ENCODE measurements around the gene ITPRIP.
A peak's percentile ranks its signal among the peaks of the same experiment; 100 is the strongest.

Gene ITPRIP

GRCh38 chr10:104337985-104338735 lies at the start of gene ITPRIP:
TSS of gene ITPRIP (minus strand) at chr10:104338465. CDS start at chr10:104316051, 22,414 bp downstream.
- H3K27ac ChIP-seq (ENCODE audit: low read length), result no peak within 1 kb of the TSS
- peak within 1 kb of the TSS; percentile 77 for H3K4me3 ChIP-seq (ENCODE audit: low read length)
- peaks cover 9% of the 10 kb centered on the region; the same call in 1 of the 2 replicates for H3K4me1 ChIP-seq (ENCODE audit: control insufficient read depth, insufficient read depth, low read length)

GRCh38 chr10:104387130-104387888 lies 49.0 kb upstream of the ITPRIP start:
- 100% methylated on average over 1 of the region's 6 CpGs for WGBS (ENCODE audit: insufficient coverage, insufficient read length)
- H3K9me3 ChIP-seq (ENCODE audit: control insufficient read depth, insufficient read depth, low read length), result no peaks in the 10 kb centered on the region
- no peaks in the 10 kb centered on the region; the same call in 1 of the 2 replicates for H3K4me1 ChIP-seq (ENCODE audit: control insufficient read depth, insufficient read depth, low read length)
- H3K4me3 ChIP-seq (ENCODE audit: low read length), result no peak overlapping the region
- H3K27ac ChIP-seq (ENCODE audit: low read length), result no peak overlapping the region
- no peaks in the 10 kb centered on the region for H3K36me3 ChIP-seq (ENCODE audit: control insufficient read depth, insufficient read depth, low read length)
- H3K27me3 ChIP-seq (ENCODE audit: control insufficient read depth, insufficient read depth, low read length), result no peaks in the 10 kb centered on the region
- no peak for DNase-seq (ENCODE audit: low read depth, low spot score)

More at GRCh38 chr10:104337985-104338735, at the start of gene ITPRIP:
- Histone ChIP-seq H3K9me3 (ENCODE audit: control insufficient read depth, insufficient read depth, low read length) (no peaks in the 10 kb centered on the region), H3K36me3 (ENCODE audit: control insufficient read depth, insufficient read depth, low read length) (no peaks in the 10 kb centered on the region), H3K27me3 (ENCODE audit: control insufficient read depth, insufficient read depth, low read length) (no peaks in the 10 kb centered on the region)
- DNase-seq (ENCODE audit: low read depth, low spot score), result no peak
- no CpG with 5 or more reads among the region's 70 CpGs for WGBS (ENCODE audit: insufficient coverage, insufficient read length)

GRCh38 chr10:104380336-104380735 lies 42.1 kb upstream of the ITPRIP start:
- Histone ChIP-seq H3K9me3 (ENCODE audit: control insufficient read depth, insufficient read depth, low read length) (no peaks in the 10 kb centered on the region), H3K27me3 (ENCODE audit: control insufficient read depth, insufficient read depth, low read length) (no peaks in the 10 kb centered on the region), H3K4me3 (ENCODE audit: low read length) (no peak overlapping the region), H3K27ac (ENCODE audit: low read length) (no peak overlapping the region), H3K4me1 (ENCODE audit: control insufficient read depth, insufficient read depth, low read length) (no peaks in the 10 kb centered on the region; the same call in 1 of the 2 replicates), H3K36me3 (ENCODE audit: control insufficient read depth, insufficient read depth, low read length) (no peaks in the 10 kb centered on the region)
- DNase-seq (ENCODE audit: low read depth, low spot score), result no peak
- no CpG with 5 or more reads among the region's 4 CpGs for WGBS (ENCODE audit: insufficient coverage, insufficient read length)

GRCh38 chr10:104376784-104377300 lies 38.6 kb upstream of the ITPRIP start:
- H3K9me3 ChIP-seq (ENCODE audit: control insufficient read depth, insufficient read depth, low read length), result no peaks in the 10 kb centered on the region
- no CpG with 5 or more reads among the region's 4 CpGs for WGBS (ENCODE audit: insufficient coverage, insufficient read length)
- H3K4me1 ChIP-seq (ENCODE audit: control insufficient read depth, insufficient read depth, low read length), result no peaks in the 10 kb centered on the region
- no peaks in the 10 kb centered on the region for H3K27me3 ChIP-seq (ENCODE audit: control insufficient read depth, insufficient read depth, low read length)
- H3K4me3 ChIP-seq (ENCODE audit: low read length), result no peak overlapping the region
- no peaks in the 10 kb centered on the region for H3K36me3 ChIP-seq (ENCODE audit: control insufficient read depth, insufficient read depth, low read length)
- no peak for DNase-seq (ENCODE audit: low read depth, low spot score)
- no peak overlapping the region for H3K27ac ChIP-seq (ENCODE audit: low read length)

GRCh38 chr10:104374591-104374990 lies 36.3 kb upstream of the ITPRIP start:
- no CpG with 5 or more reads among the region's 1 CpG for WGBS (ENCODE audit: insufficient coverage, insufficient read length)
- DNase-seq (ENCODE audit: low read depth, low spot score), result no peak
- Histone ChIP-seq H3K36me3 (ENCODE audit: control insufficient read depth, insufficient read depth, low read length) (no peaks in the 10 kb centered on the region), H3K4me3 (ENCODE audit: low read length) (no peak overlapping the region), H3K4me1 (ENCODE audit: control insufficient read depth, insufficient read depth, low read length) (no peaks in the 10 kb centered on the region), H3K9me3 (ENCODE audit: control insufficient read depth, insufficient read depth, low read length) (no peaks in the 10 kb centered on the region), H3K27me3 (ENCODE audit: control insufficient read depth, insufficient read depth, low read length) (no peaks in the 10 kb centered on the region; the same call in 1 of the 2 replicates), H3K27ac (ENCODE audit: low read length) (no peak overlapping the region)

GRCh38 chr10:104371753-104372152 lies 33.5 kb upstream of the ITPRIP start:
- no peak overlapping the region for H3K4me3 ChIP-seq (ENCODE audit: low read length)
- no peaks in the 10 kb centered on the region; the same call in 1 of the 2 replicates for H3K27me3 ChIP-seq (ENCODE audit: control insufficient read depth, insufficient read depth, low read length)
- no peak for DNase-seq (ENCODE audit: low read depth, low spot score)
- H3K27ac ChIP-seq (ENCODE audit: low read length), result no peak overlapping the region
- H3K9me3 ChIP-seq (ENCODE audit: control insufficient read depth, insufficient read depth, low read length), result no peaks in the 10 kb centered on the region
- no peaks in the 10 kb centered on the region for H3K4me1 ChIP-seq (ENCODE audit: control insufficient read depth, insufficient read depth, low read length)
- H3K36me3 ChIP-seq (ENCODE audit: control insufficient read depth, insufficient read depth, low read length), result no peaks in the 10 kb centered on the region
- WGBS (ENCODE audit: insufficient coverage, insufficient read length), result no CpG with 5 or more reads among the region's 6 CpGs

- Histone ChIP-seq H3K36me3 (ENCODE audit: control insufficient read depth, insufficient read depth, low read length) (no peaks in the 10 kb centered on the region), H3K9me3 (ENCODE audit: control insufficient read depth, insufficient read depth, low read length) (no peaks in the 10 kb centered on the region), H3K4me3 (ENCODE audit: low read length) (no peak overlapping the region), H3K4me1 (ENCODE audit: control insufficient read depth, insufficient read depth, low read length) (no peaks in the 10 kb centered on the region), H3K27me3 (ENCODE audit: control insufficient read depth, insufficient read depth, low read length) (no peaks in the 10 kb centered on the region; the same call in 1 of the 2 replicates), H3K27ac (ENCODE audit: low read length) (no peak overlapping the region)
- no peak for DNase-seq (ENCODE audit: low read depth, low spot score)
- WGBS (ENCODE audit: insufficient coverage, insufficient read length), result no CpG with 5 or more reads among the region's 2 CpGs
Observed at GRCh38 chr10:104368381-104368780, 30.1 kb upstream of the ITPRIP start.

GRCh38 chr10:104367904-104368303 lies 29.6 kb upstream of the ITPRIP start:
- Histone ChIP-seq H3K36me3 (ENCODE audit: control insufficient read depth, insufficient read depth, low read length) (no peaks in the 10 kb centered on the region), H3K4me1 (ENCODE audit: control insufficient read depth, insufficient read depth, low read length) (no peaks in the 10 kb centered on the region), H3K27me3 (ENCODE audit: control insufficient read depth, insufficient read depth, low read length) (no peaks in the 10 kb centered on the region; the same call in 1 of the 2 replicates), H3K4me3 (ENCODE audit: low read length) (no peak overlapping the region), H3K9me3 (ENCODE audit: control insufficient read depth, insufficient read depth, low read length) (no peaks in the 10 kb centered on the region), H3K27ac (ENCODE audit: low read length) (no peak overlapping the region)
- no CpG with 5 or more reads among the region's 8 CpGs for WGBS (ENCODE audit: insufficient coverage, insufficient read length)
- DNase-seq (ENCODE audit: low read depth, low spot score), result no peak

GRCh38 chr10:104359811-104360210 lies 21.5 kb upstream of the ITPRIP start:
- Histone ChIP-seq H3K27ac (ENCODE audit: low read length) (no peak overlapping the region), H3K36me3 (ENCODE audit: control insufficient read depth, insufficient read depth, low read length) (no peaks in the 10 kb centered on the region), H3K4me3 (ENCODE audit: low read length) (no peak overlapping the region), H3K27me3 (ENCODE audit: control insufficient read depth, insufficient read depth, low read length) (no peaks in the 10 kb centered on the region; the same call in 1 of the 2 replicates), H3K9me3 (ENCODE audit: control insufficient read depth, insufficient read depth, low read length) (no peaks in the 10 kb centered on the region), H3K4me1 (ENCODE audit: control insufficient read depth, insufficient read depth, low read length) (no peaks in the 10 kb centered on the region)
- no peak for DNase-seq (ENCODE audit: low read depth, low spot score)
- no CpG with 5 or more reads among the region's 2 CpGs for WGBS (ENCODE audit: insufficient coverage, insufficient read length)

GRCh38 chr10:104353325-104354048 lies 15.2 kb upstream of the ITPRIP start, which contains the start of gene CFAP58:
TSS of gene CFAP58 (plus strand) at chr10:104353833. CDS start at chr10:104353898, 65 bp downstream.
- Histone ChIP-seq H3K4me1 (ENCODE audit: control insufficient read depth, insufficient read depth, low read length) (peaks cover 2% of the 10 kb centered on the region; the same call in 1 of the 2 replicates), H3K27ac (ENCODE audit: low read length) (no peak within 1 kb of the TSS), H3K4me3 (ENCODE audit: low read length) (peak within 1 kb of the TSS; percentile 16; the same call in 1 of the 2 replicates), H3K27me3 (ENCODE audit: control insufficient read depth, insufficient read depth, low read length) (peaks cover 5% of the 10 kb centered on the region; the same call in 1 of the 2 replicates), H3K9me3 (ENCODE audit: control insufficient read depth, insufficient read depth, low read length) (no peaks in the 10 kb centered on the region), H3K36me3 (ENCODE audit: control insufficient read depth, insufficient read depth, low read length) (no peaks in the 10 kb centered on the region)
- DNase-seq (ENCODE audit: low read depth, low spot score), result peak; percentile 89
- WGBS (ENCODE audit: insufficient coverage, insufficient read length), result no CpG with 5 or more reads among the region's 43 CpGs
